Upper lobe of right lung (tissue), 1 donor: ENCODE data around the gene RPS6KA1. TPM values are rescaled to one million over a fixed set of nuclear protein-coding genes. Genes with fewer than 3 reads are reported as not detected.

Source experiments
- ATAC-seq: fragments of 200-7000 bp; cut with Tn5 transposase; one replicate; pipeline ENCODE4 v1.9.1; 2020; ENCODE audit warnings: mild to moderate bottlenecking, moderate library complexity
- DNase-seq: peaks from one replicate; pipeline ENCODE4 v3.0.0-alpha.2; 2020
- H3K27ac ChIP-seq: fragments of 200-600 bp; one replicate; pipeline ENCODE4 v1.8.0; 2022
- H3K27me3 ChIP-seq: fragments of 200-600 bp; one replicate; pipeline ENCODE4 v1.8.0; 2022; ENCODE audit warnings: mild to moderate bottlenecking
- H3K36me3 ChIP-seq: fragments of 200-600 bp; one replicate; pipeline ENCODE4 v1.8.0; 2022
- H3K4me1 ChIP-seq: fragments of 200-600 bp; one replicate; pipeline ENCODE4 v1.8.0; 2022
- H3K4me3 ChIP-seq: fragments of 200-600 bp; one replicate; pipeline ENCODE4 v1.8.0; 2022; ENCODE audit warnings: mild to moderate bottlenecking
- H3K9me3 ChIP-seq: fragments of 200-600 bp; one replicate; pipeline ENCODE4 v1.8.0; 2022
- CTCF ChIP-seq: fragments of 200-600 bp; IDR thresholded peaks from one replicate; pipeline ENCODE4 v1.8.0; 2022; ENCODE audit warnings: antibody characterized with exemption
- intact Hi-C: fragments of 100-400 bp; cut with DNase I; formaldehyde crosslinking; loops from one replicate; pipeline ENCODE4 v1.11.0; 2022
- total RNA-seq: library from RNA; stranded (reverse); fragmentation: NEBNext Ultra II Directional; extraction: Animal tissue kit (Norgen Biotek cat#: 25700); gene quantifications from one replicate; pipeline ENCODE4 v1.2.1, GENCODE V29; 2021
- donor health status: DM: no; HTN: yes; CAD: no; lungs with severe emphysema.

Gene RPS6KA1
- total RNA-seq, 1 donor from 2014 or later = 124 TPM

- Histone ChIP-seq H3K27me3 (no peaks in the 10 kb centered on the region), H3K4me3 (peak overlapping the region; percentile 35), H3K27ac (peak overlapping the region; percentile 86), H3K9me3 (no peaks in the 10 kb centered on the region), H3K4me1 (peaks cover 33% of the 10 kb centered on the region), H3K36me3 (peaks cover 12% of the 10 kb centered on the region)
- peak; percentile 10 for ATAC-seq
- intact Hi-C loops = no loop called here
- TF ChIP-seq CTCF = no peak
- no peak for DNase-seq
These were observed 13.3 kb downstream of the RPS6KA1 start for GRCh38 chr1:26542771-26543451.

- peak overlapping the region; percentile 35 for H3K4me3 ChIP-seq
- peaks cover 33% of the 10 kb centered on the region for H3K4me1 ChIP-seq
- no peak for TF ChIP-seq CTCF
- H3K36me3 ChIP-seq = peaks cover 16% of the 10 kb centered on the region
- no peak for DNase-seq
- H3K27ac ChIP-seq = peak overlapping the region; percentile 86
- intact Hi-C loops = no loop called here
- no peak for ATAC-seq
- H3K27me3 ChIP-seq = no peaks in the 10 kb centered on the region
- H3K9me3 ChIP-seq = no peaks in the 10 kb centered on the region
These were observed 13.9 kb downstream of the RPS6KA1 start for GRCh38 chr1:26543462-26543861.

- H3K27me3 ChIP-seq = no peaks in the 10 kb centered on the region
- intact Hi-C loops = no loop called here
- TF ChIP-seq CTCF = no peak
- H3K27ac ChIP-seq = peak overlapping the region; percentile 86
- H3K9me3 ChIP-seq = no peaks in the 10 kb centered on the region
- H3K4me1 ChIP-seq = peaks cover 33% of the 10 kb centered on the region
- no peak for ATAC-seq
- no peak for DNase-seq
- H3K4me3 ChIP-seq = peak overlapping the region; percentile 35
- peaks cover 23% of the 10 kb centered on the region for H3K36me3 ChIP-seq
These were observed 14.6 kb downstream of the RPS6KA1 start for GRCh38 chr1:26544126-26544525.

- Histone ChIP-seq H3K9me3 (no peaks in the 10 kb centered on the region), H3K4me1 (peaks cover 20% of the 10 kb centered on the region), H3K4me3 (peak overlapping the region; percentile 57), H3K36me3 (peaks cover 26% of the 10 kb centered on the region), H3K27me3 (no peaks in the 10 kb centered on the region), H3K27ac (peak overlapping the region; percentile 70)
- DNase-seq (no peak), ATAC-seq (no peak)
- intact Hi-C loops = no loop called here
- TF ChIP-seq CTCF = no peak
These were observed 16.4 kb downstream of the RPS6KA1 start for GRCh38 chr1:26545969-26546323.

GRCh38 chr1:26546375-26546774, 16.8 kb downstream of the RPS6KA1 start:
- ATAC-seq (no peak), DNase-seq (no peak)
- intact Hi-C loops = no loop called here
- Histone ChIP-seq H3K9me3 (no peaks in the 10 kb centered on the region), H3K27ac (peak overlapping the region; percentile 70), H3K4me3 (peak overlapping the region; percentile 57), H3K4me1 (peaks cover 16% of the 10 kb centered on the region), H3K27me3 (no peaks in the 10 kb centered on the region), H3K36me3 (peaks cover 30% of the 10 kb centered on the region)
- TF ChIP-seq CTCF = no peak

- Histone ChIP-seq H3K4me3 (peak overlapping the region; percentile 57), H3K27me3 (no peaks in the 10 kb centered on the region), H3K36me3 (peaks cover 35% of the 10 kb centered on the region), H3K27ac (peak overlapping the region; percentile 70), H3K9me3 (no peaks in the 10 kb centered on the region), H3K4me1 (peaks cover 12% of the 10 kb centered on the region)
- intact Hi-C loops = no loop called here
- no peak for DNase-seq
- ATAC-seq = no peak
- TF ChIP-seq CTCF = no peak
These were observed 17.3 kb downstream of the RPS6KA1 start for GRCh38 chr1:26546819-26547218.
